Loucy (cell line): Measurements from ENCODE around the gene PLIN4.

Source experiments
- CTCF ChIP-seq: fragments of 200-600 bp; sonication (generic); conservative IDR thresholded peaks from 2 replicates; pipeline ENCODE4 v1.5.1; 2014; ENCODE audit warnings: mild to moderate bottlenecking, antibody characterized with exemption, low read length
- EZH2phosphoT487 ChIP-seq: fragments of 200-600 bp; IDR thresholded peaks from 2 replicates; pipeline ENCODE4 v1.6.1; 2018; ENCODE audit warnings: antibody characterized with exemption, mild to moderate bottlenecking, moderate library complexity, borderline replicate concordance

- TF ChIP-seq CTCF (no peak), EZH2phosphoT487 (no peak)
Measured at GRCh38 chr19:4471403-4472173, 46.7 kb downstream of the PLIN4 start.
